Right cardiac atrium (tissue), 5 donors: ENCODE results near the gene PALB2. TPM values are rescaled to one million over a fixed set of nuclear protein-coding genes. Genes with fewer than 3 reads are reported as not detected.

ENCODE experiments used
- ATAC-seq, 2 donors: fragments of 200-7000 bp; cut with Tn5 transposase; one replicate each; pipeline versions ENCODE4 v1.8.0 to v1.9.1; 2020; ENCODE audit warnings: moderate library complexity in 2 of 2, mild to moderate bottlenecking in 1 of 2
- DNase-seq, 3 donors: peaks; one replicate each; pipeline ENCODE4 v3.0.0-alpha.2; 2020
- H3K27ac ChIP-seq: one replicate; pipeline ENCODE4 v1.5.1; 2013; ENCODE audit warnings: mild to moderate bottlenecking, low read length, control low read depth, moderate library complexity
- H3K27me3 ChIP-seq: one replicate; pipeline ENCODE4 v1.6.1; 2013; ENCODE audit not compliant: control insufficient read depth, insufficient read depth
- H3K4me1 ChIP-seq: one replicate; pipeline ENCODE4 v1.6.1; 2013; ENCODE audit warnings: low read length; ENCODE audit not compliant: control insufficient read depth, insufficient read depth
- H3K4me3 ChIP-seq: one replicate; pipeline ENCODE4 v1.5.1; 2013; ENCODE audit warnings: low read length, control low read depth
- H3K9me3 ChIP-seq: one replicate; pipeline ENCODE4 v1.6.1; 2013; ENCODE audit warnings: low read length; ENCODE audit not compliant: control insufficient read depth
- WGBS: extraction: QIAGEN DNeasy Blood & Tissue Kit; methylation state at CpG from one replicate; pipeline ENCODE4 v1.1.7; 2013; 5-methylcytosine and 5-hydroxymethylcytosine counted together
- intact Hi-C, 4 donors: fragments of 100-400 bp; cut with DNase I; formaldehyde crosslinking; loops; one replicate each; pipeline versions ENCODE4 v1.11.0 to v1.14.0; 2022 to 2023
- long read RNA-seq, 4 donors: library from polyadenylated mRNA; unstranded; transcript quantifications; one replicate each; pipeline ENCODE4 v2.0.0, GENCODE V29; 2020 to 2021
- polyA plus RNA-seq: library from polyadenylated mRNA; stranded (reverse); fragments of 200-250 nt; gene quantifications from one replicate; pipeline ENCODE4 v1.2.3, GENCODE V29; 2013
- total RNA-seq, 4 donors: library from RNA; stranded (reverse); fragmentation: NEBNext Ultra II Directional; extraction: Animal tissue kit (Norgen Biotek cat#: 25700); gene quantifications; one replicate each; pipeline ENCODE4 v1.2.1, GENCODE V29; 2021
- donor health status: healthy with polysubstance abuse.
- donor health status: DM: no; HTN: yes; CAD: no.
- donor health status: DM: no; HTN: no; CAD: no.
- donor health status: DM: no; HTN: yes; CAD: no; lungs with severe emphysema.
- donor health status: DM: yes; HTN: yes; CAD: no.

The PALB2 gene
- 1 to 10 TPM; 5.5 to 6.8 (median 6.0) TPM for total RNA-seq
- polyA plus RNA-seq = 4.1 TPM
- long read RNA-seq, donor 1, full-length matches to known transcripts = 4 of 9 reads
- long read RNA-seq, donor 1, partial matches to known transcripts = 1 of 9 reads
- long read RNA-seq, donor 1, other reads (novel, unspliced or antisense) = 4 of 9 reads
- long read RNA-seq, donor 2, full-length matches to known transcripts = 3 of 6 reads
- long read RNA-seq, donor 2, partial matches to known transcripts = 1 of 6 reads
- long read RNA-seq, donor 2, other reads (novel, unspliced or antisense) = 2 of 6 reads
- long read RNA-seq, donor 3, full-length matches to known transcripts = 7 of 16 reads
- long read RNA-seq, donor 3, partial matches to known transcripts = 4 of 16 reads
- long read RNA-seq, donor 3, other reads (novel, unspliced or antisense) = 5 of 16 reads
- long read RNA-seq, donor 4, full-length matches to known transcripts = 5 of 7 reads
- long read RNA-seq, donor 4, partial matches to known transcripts = 0 of 7 reads
- long read RNA-seq, donor 4, other reads (novel, unspliced or antisense) = 2 of 7 reads

DNA sequence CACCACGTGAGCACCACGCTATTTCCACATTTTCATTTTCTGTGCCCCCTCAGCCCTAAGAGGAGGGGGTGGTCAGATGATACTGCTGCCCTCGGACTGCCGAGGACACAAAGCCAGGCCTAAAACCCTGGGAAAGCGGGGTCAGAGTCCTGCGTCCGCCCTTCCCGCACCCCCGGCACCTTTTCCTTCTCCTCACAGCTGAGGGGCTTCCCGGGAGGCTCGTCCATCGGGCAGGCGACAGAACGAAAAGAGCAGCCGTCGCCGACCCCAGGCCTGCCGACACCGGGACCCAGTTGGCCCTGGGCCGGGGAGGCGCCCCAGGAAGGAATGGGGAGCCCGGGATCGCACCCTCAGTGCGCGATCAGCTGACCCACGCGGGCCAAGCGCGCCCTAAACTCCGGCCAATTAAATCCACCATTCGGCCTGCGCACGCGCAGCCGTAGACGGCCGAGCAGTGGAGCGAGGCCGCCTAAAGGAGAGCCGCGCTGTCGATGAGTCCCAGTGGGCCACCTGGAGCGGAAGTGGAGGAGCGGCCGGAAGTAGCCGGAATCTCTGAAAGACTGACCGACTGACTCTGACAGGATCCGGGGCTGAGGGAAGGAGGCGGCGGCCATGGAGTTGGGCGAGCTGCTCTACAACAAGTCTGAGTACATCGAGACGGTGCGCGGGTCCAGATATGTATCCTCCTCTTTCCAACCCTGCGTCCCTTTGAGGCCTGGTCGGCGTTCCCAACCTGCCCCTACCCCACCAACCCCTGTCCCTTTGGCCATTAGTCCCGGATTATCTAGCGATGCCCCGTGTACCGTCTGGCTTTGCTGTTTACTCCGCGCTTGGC is at the start of gene PALB2, which contains the start of gene DCTN5:
Gene PALB2 (minus strand): TSS at position 380 of the 835 bp plus-strand sequence. CDS start 153 bp downstream, at position 227.
Gene DCTN5 (plus strand): TSS at position 536 of the 835 bp plus-strand sequence. CDS start 77 bp downstream, at position 613.
- Histone ChIP-seq H3K27ac (peak within 1 kb of the TSS; percentile 40), H3K9me3 (no peaks in the 10 kb centered on the region), H3K4me1 (peaks cover 9% of the 10 kb centered on the region), H3K27me3 (no peaks in the 10 kb centered on the region), H3K4me3 (peak within 1 kb of the TSS; percentile 76)
- WGBS = under 1% methylated on average over 64 of the region's 64 CpGs
- DNase-seq (peak; percentile 94 to 97 (median 97)), ATAC-seq (peak; percentile 99 to 100)
- intact Hi-C loops = no loop called here

DNA sequence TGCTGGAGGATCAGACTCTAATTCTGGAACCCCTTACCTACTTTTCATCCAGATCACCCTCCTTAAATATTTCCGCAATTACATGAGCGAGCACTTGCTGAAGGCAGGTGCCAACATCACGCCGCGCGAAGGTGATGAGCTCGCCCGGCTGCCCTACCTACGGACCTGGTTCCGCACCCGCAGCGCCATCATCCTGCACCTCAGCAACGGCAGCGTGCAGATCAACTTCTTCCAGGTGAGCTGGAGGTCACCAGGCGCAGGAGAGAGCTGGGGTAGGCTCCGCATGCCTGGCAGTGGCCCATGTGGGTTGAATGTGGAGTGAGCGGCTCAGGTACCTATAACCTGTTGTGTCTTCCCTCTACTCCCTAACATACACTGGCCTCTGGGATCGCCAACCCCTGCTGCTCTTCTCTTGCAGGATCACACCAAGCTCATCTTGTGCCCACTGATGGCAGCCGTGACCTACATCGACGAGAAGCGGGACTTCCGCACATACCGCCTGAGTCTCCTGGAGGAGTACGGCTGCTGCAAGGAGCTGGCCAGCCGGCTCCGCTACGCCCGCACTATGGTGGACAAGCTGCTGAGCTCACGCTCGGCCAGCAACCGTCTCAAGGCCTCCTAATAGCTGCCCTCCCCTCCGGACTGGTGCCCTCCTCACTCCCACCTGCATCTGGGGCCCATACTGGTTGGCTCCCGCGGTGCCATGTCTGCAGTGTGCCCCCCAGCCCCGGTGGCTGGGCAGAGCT is 48.5 kb upstream of the PALB2 start:
- ATAC-seq = no peak
- no peak for DNase-seq
- no peaks in the 10 kb centered on the region for H3K9me3 ChIP-seq
- no peaks in the 10 kb centered on the region for H3K4me1 ChIP-seq
- 97% methylated on average over 36 of the region's 36 CpGs for WGBS
- H3K27me3 ChIP-seq = no peaks in the 10 kb centered on the region
- no peak overlapping the region for H3K27ac ChIP-seq
- H3K4me3 ChIP-seq = no peak overlapping the region
- intact Hi-C loops = no loop called here

DNA sequence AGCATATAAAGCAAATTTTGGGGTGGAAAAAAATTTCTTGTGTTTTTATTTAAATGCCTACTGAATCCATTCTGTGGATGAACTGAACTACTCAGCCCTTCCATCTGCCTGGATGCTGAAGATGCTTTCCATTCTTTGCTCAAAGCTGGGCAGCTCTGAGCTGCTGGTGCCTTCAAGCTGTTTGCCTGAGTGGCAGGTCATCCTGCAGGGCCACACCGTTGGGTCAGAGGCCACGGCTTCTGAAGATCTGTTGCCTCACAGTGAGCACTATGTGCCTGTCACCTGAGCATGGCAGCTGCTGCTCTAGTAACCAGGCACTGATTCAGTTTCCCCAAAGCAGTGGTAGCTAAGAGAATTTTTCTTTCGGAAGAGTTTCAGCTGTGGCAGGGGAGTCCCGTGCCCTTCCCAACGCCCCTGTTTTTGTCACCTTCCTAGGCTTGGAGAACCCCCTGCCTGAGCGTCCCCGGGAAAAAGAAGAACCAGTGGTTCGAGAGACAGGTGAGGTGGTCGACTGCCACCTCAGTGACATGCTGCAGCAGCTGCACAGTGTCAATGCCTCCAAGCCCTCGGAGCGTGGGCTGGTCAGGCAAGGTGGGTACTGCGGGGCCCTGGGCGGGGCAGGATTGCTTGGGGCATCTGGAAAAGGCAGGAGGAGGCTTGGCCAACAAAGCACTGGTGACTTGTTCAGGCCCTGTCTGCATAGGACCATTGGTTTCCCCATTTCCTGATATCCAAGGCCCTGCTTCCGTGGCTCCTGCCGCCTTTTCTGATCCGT is 46.1 kb upstream of the PALB2 start:
- DNase-seq = no peak
- no peak for ATAC-seq

DNA sequence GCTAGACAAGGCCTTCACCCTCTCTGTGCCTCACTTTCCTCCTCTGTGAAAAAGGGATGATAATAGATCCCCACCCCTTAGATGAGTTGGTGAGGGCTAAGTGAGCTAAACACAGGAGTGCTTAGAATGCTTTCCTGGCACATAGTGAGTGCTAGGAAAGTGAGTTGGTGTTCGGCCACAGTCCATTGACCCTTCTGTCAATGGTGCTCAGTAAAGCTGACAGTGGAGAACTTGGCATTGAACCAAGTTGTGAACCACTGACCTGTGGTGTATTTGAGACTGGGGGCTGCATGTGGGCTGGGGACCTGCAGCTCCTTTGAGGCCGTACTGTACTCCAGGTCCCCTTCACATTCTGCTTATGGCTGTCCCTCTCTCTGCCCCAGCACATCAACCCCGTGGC is 42.4 kb upstream of the PALB2 start:
- Histone ChIP-seq H3K4me3 (no peak overlapping the region), H3K27ac (no peak overlapping the region), H3K4me1 (no peaks in the 10 kb centered on the region), H3K9me3 (no peaks in the 10 kb centered on the region), H3K27me3 (no peaks in the 10 kb centered on the region)
- intact Hi-C loops = no loop called here
- WGBS = 89% methylated on average over 3 of the region's 3 CpGs
- ATAC-seq (no peak), DNase-seq (no peak)

More for the DNA sequence above, 46.1 kb upstream of the PALB2 start:
- no peaks in the 10 kb centered on the region for H3K27me3 ChIP-seq
- intact Hi-C loops = no loop called here
- H3K4me1 ChIP-seq = no peaks in the 10 kb centered on the region
- 95% methylated on average over 16 of the region's 16 CpGs for WGBS
- H3K27ac ChIP-seq = no peak overlapping the region
- H3K4me3 ChIP-seq = no peak overlapping the region
- H3K9me3 ChIP-seq = no peaks in the 10 kb centered on the region

DNA sequence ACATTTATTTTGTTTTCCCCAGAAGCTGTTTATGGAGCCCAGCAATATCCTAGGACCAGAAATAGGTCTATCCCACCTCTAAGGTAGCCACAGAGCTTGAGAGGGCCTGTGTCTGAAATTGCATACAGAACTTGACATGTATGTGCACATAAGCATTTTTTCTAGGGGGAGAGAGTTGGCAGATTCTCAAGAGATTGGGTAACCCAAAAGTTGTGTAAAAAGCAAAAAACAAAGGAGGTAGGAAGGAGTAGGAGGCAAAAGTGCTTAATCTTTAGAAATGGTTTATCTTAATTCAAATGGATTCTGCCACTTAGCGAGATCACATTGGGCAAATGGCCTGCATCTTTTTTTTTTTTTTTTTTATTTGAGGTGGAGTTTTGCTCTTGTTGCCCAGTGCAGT is 41.1 kb upstream of the PALB2 start:
- Histone ChIP-seq H3K27ac (no peak overlapping the region), H3K4me1 (peaks cover 2% of the 10 kb centered on the region), H3K4me3 (no peak overlapping the region), H3K27me3 (no peaks in the 10 kb centered on the region), H3K9me3 (no peaks in the 10 kb centered on the region)
- DNase-seq (no peak), ATAC-seq (no peak)
- intact Hi-C loops = no loop called here
- WGBS = 97% methylated on average over 1 of the region's 1 CpG

DNA sequence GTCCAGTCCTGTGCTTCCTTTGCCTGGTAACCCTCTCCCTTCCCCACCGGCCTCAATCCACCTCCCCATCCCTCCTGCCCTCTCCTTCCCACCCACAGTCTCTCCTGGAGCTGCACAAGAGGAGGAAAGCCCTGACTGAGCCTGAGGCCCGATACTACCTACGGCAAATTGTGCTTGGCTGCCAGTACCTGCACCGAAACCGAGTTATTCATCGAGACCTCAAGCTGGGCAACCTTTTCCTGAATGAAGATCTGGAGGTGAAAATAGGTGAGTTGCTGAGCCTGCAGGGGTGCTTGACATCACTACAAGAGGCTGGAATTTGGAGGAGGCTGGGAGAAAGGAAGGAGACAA is 38.9 kb upstream of the PALB2 start:
- no peak for ATAC-seq
- no peak overlapping the region for H3K27ac ChIP-seq
- 51% methylated on average over 6 of the region's 6 CpGs for WGBS
- no peak overlapping the region for H3K4me3 ChIP-seq
- intact Hi-C loops = no loop called here
- no peaks in the 10 kb centered on the region for H3K9me3 ChIP-seq
- peaks cover 2% of the 10 kb centered on the region for H3K4me1 ChIP-seq
- no peaks in the 10 kb centered on the region for H3K27me3 ChIP-seq
- no peak for DNase-seq

DNA sequence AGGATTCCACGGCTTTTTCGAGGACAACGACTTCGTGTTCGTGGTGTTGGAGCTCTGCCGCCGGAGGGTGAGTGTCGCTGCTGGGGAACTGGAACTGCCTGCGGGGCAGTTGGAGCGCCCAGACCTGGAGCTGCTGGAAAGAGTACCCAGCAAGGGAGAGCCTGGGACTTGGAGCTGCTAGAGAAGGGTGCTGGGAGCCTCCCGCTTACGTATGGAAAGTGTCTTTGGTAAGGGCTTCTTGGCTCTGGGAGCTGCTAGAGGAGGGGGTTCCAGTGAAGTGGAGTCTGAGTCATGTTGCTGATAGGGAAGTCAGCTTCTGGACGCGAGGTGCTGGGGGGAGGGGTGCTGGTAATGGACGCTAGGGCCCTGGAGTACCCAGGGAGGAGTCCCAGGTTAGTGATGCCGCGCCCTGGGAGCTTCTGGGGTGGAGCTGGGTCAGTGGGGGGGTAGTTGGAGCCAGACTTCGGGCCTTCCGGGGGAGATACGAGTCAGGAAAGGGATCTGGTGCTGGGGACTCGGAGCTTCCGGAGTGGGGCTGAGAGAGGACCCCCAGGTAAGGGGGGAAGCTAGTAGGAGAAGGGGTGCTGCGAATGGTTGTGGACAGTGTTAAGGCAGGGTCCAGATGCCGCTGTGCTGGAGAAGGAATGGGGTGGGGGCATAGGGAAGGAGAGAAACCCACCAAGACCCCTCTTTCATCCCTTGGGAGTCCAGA is 38.3 kb upstream of the PALB2 start:
- Histone ChIP-seq H3K27ac (no peak overlapping the region), H3K4me1 (peaks cover 2% of the 10 kb centered on the region), H3K9me3 (no peaks in the 10 kb centered on the region), H3K4me3 (peak overlapping the region; percentile 73), H3K27me3 (no peaks in the 10 kb centered on the region)
- intact Hi-C loops = no loop called here
- ATAC-seq (peak in 1 of 2 donors; percentile 22), DNase-seq (peak in 2 of 3 donors; percentile 56 to 57)
- 12% methylated on average over 24 of the region's 24 CpGs for WGBS

DNA sequence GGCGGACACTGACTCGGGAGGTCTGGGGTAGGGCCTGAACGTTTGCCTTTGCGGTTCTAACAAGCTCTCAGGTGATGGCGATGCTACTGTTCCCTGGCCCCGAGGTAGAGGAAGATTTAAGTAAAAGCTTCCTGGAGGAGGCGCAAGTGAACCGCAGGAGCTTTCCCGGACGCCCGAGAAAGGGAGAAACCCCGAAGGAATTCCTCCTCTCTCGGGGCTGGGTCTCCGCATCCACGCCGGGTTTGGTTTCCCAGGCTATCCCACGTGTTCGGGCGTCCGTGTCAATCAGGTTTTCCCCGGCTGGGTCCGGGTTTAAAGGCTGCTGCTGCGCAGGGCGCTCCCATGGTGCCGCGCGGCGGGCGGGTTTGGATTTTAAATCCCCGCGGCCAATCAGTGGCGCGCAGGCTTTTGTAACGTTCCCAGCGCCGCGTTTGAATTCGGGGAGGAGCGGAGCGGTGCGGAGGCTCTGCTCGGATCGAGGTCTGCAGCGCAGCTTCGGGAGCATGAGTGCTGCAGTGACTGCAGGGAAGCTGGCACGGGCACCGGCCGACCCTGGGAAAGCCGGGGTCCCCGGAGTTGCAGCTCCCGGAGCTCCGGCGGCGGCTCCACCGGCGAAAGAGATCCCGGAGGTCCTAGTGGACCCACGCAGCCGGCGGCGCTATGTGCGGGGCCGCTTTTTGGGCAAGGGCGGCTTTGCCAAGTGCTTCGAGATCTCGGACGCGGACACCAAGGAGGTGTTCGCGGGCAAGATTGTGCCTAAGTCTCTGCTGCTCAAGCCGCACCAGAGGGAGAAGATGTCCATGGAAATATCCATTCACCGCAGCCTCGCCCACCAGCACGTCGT is 37.5 kb upstream of the PALB2 start, which contains the start of gene PLK1:
Gene PLK1 (plus strand): TSS at position 460 of the 844 bp plus-strand sequence. CDS start 44 bp downstream, at position 504.
- under 1% methylated on average over 75 of the region's 75 CpGs for WGBS
- intact Hi-C loops = no loop called here
- no peaks in the 10 kb centered on the region for H3K27me3 ChIP-seq
- peak within 1 kb of the TSS; percentile 73 for H3K4me3 ChIP-seq
- DNase-seq (peak; percentile 73 to 91 (median 88)), ATAC-seq (peak; percentile 94 to 95)
- H3K27ac ChIP-seq = no peak within 1 kb of the TSS
- no peaks in the 10 kb centered on the region for H3K9me3 ChIP-seq
- peaks cover 2% of the 10 kb centered on the region for H3K4me1 ChIP-seq

DNA sequence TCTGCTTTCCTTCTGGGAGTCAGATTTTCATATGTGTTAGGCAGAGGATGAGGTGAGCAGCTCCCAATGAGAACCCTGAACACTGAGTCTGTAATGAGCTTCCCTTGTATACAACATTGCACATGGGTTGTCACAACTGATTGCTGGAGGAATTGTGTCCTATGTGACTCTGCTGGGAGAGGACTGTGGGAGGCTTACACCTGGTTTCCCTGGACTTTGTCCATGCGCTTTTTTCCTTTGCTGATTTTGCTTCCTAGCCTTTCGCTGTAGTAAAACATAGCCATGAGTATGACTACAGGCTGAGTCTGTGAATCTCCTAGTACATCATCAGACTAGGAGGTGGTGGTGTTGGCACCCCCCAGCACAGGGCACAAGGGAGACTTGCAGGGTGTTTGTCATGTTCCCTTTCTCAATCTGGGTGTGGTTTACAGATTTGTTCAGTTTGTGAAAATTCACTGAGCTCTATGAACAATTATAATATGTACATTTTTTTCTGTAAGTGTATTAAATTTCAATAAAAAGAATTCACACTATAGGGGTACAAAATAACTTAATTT is 35.9 kb upstream of the PALB2 start:
- WGBS = 96% methylated on average over 2 of the region's 2 CpGs
- peaks cover 2% of the 10 kb centered on the region for H3K4me1 ChIP-seq
- intact Hi-C loops = no loop called here
- H3K27me3 ChIP-seq = no peaks in the 10 kb centered on the region
- ATAC-seq (no peak), DNase-seq (no peak)
- H3K4me3 ChIP-seq = no peak overlapping the region
- no peaks in the 10 kb centered on the region for H3K9me3 ChIP-seq
- H3K27ac ChIP-seq = no peak overlapping the region
